IPS-11a (cell line): Measurements from ENCODE around the gene FAM210B.
"Not testable (repeated sequence)": the region's sequence is repeated elsewhere in the genome, so short reads cannot be mapped to it uniquely, and the experiment has no call there.

Experiments
- H3K4me3 ChIP-seq: one replicate; pipeline ENCODE4 v1.5.1; 2013; ENCODE audit warnings: low read depth, low read length, control low read depth

Gene FAM210B

GRCh38 chr20:56358600-56359211, at the start of gene FAM210B:
TSS of gene FAM210B (plus strand) at chr20:56358974. CDS start at chr20:56359006, 32 bp downstream.
- H3K4me3 ChIP-seq, result peak within 1 kb of the TSS; percentile 67

- no peak overlapping the region for H3K4me3 ChIP-seq
Observed at GRCh38 chr20:56316051-56316450, 42.7 kb upstream of the FAM210B start.

GRCh38 chr20:56316483-56316882, 42.3 kb upstream of the FAM210B start:
- H3K4me3 ChIP-seq, result no peak overlapping the region

GRCh38 chr20:56322681-56323080, 36.1 kb upstream of the FAM210B start:
- no peak overlapping the region for H3K4me3 ChIP-seq

GRCh38 chr20:56323206-56323605, 35.6 kb upstream of the FAM210B start:
- H3K4me3 ChIP-seq, result no peak overlapping the region

GRCh38 chr20:56323656-56324055, 35.1 kb upstream of the FAM210B start:
- no peak overlapping the region for H3K4me3 ChIP-seq

- H3K4me3 ChIP-seq, result no peak overlapping the region
Observed at GRCh38 chr20:56324806-56325205, 34.0 kb upstream of the FAM210B start.

GRCh38 chr20:56328861-56329260, 29.9 kb upstream of the FAM210B start:
- H3K4me3 ChIP-seq, result no peak overlapping the region

- not testable (repeated sequence) for H3K4me3 ChIP-seq
Observed at GRCh38 chr20:56336709-56337108, 22.1 kb upstream of the FAM210B start.

- no peak overlapping the region for H3K4me3 ChIP-seq
Observed at GRCh38 chr20:56342783-56343182, 16.0 kb upstream of the FAM210B start.

- H3K4me3 ChIP-seq, result no peak overlapping the region
Observed at GRCh38 chr20:56343861-56344381, 14.9 kb upstream of the FAM210B start.

GRCh38 chr20:56345911-56346310, 12.9 kb upstream of the FAM210B start:
- no peak overlapping the region for H3K4me3 ChIP-seq

- no peak overlapping the region for H3K4me3 ChIP-seq
Observed at GRCh38 chr20:56347628-56348304, 11.0 kb upstream of the FAM210B start.

- no peak overlapping the region for H3K4me3 ChIP-seq
Observed at GRCh38 chr20:56348305-56348693, 10.5 kb upstream of the FAM210B start.

GRCh38 chr20:56348746-56349145, 10.0 kb upstream of the FAM210B start:
- H3K4me3 ChIP-seq, result no peak overlapping the region

- no peak overlapping the region for H3K4me3 ChIP-seq
Observed at GRCh38 chr20:56350842-56351241, 7.9 kb upstream of the FAM210B start.

GRCh38 chr20:56352345-56353055, 6.3 kb upstream of the FAM210B start:
- H3K4me3 ChIP-seq, result no peak overlapping the region

GRCh38 chr20:56353356-56353755, 5.4 kb upstream of the FAM210B start:
- no peak overlapping the region for H3K4me3 ChIP-seq

GRCh38 chr20:56358070-56358469, 704 bp upstream of the FAM210B start:
- H3K4me3 ChIP-seq, result no peak overlapping the region

GRCh38 chr20:56359212-56360132, 698 bp downstream of the FAM210B start:
- peak overlapping the region; percentile 67 for H3K4me3 ChIP-seq
